Measurements from ENCODE around the gene GNA12.

- no peak for TF ChIP-seq POLR2AphosphoS5 (IDR thresholded peaks at IDR 0.05; ENCODE audit: low read depth)
- TF ChIP-seq CTCF (IDR thresholded peaks at IDR 0.05; ENCODE audit: insufficient read depth, low read length): no peak
- TF ChIP-seq, protein P1, sequence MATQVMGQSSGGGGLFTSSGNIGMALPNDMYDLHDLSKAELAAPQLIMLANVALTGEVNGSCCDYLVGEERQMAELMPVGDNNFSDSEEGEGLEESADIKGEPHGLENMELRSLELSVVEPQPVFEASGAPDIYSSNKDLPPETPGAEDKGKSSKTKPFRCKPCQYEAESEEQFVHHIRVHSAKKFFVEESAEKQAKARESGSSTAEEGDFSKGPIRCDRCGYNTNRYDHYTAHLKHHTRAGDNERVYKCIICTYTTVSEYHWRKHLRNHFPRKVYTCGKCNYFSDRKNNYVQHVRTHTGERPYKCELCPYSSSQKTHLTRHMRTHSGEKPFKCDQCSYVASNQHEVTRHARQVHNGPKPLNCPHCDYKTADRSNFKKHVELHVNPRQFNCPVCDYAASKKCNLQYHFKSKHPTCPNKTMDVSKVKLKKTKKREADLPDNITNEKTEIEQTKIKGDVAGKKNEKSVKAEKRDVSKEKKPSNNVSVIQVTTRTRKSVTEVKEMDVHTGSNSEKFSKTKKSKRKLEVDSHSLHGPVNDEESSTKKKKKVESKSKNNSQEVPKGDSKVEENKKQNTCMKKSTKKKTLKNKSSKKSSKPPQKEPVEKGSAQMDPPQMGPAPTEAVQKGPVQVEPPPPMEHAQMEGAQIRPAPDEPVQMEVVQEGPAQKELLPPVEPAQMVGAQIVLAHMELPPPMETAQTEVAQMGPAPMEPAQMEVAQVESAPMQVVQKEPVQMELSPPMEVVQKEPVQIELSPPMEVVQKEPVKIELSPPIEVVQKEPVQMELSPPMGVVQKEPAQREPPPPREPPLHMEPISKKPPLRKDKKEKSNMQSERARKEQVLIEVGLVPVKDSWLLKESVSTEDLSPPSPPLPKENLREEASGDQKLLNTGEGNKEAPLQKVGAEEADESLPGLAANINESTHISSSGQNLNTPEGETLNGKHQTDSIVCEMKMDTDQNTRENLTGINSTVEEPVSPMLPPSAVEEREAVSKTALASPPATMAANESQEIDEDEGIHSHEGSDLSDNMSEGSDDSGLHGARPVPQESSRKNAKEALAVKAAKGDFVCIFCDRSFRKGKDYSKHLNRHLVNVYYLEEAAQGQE (IDR thresholded peaks at IDR 0.05; ENCODE audit: insufficient replicate concordance, low read depth): no peak
- no peak for TF ChIP-seq SPI1 (IDR thresholded peaks at IDR 0.05; ENCODE audit: borderline replicate concordance, low read depth)
Observed at GRCh38 chr7:2751086-2751485, 93.0 kb downstream of the GNA12 start.

Measured in HL-60 (cell line).